GM19324 (cell line): Measurements from ENCODE around the gene THRB.

Experiments used
- ATAC-seq: cut with Tn5 transposase; IDR thresholded peaks from one replicate; pipeline ENCODE4 v1.9.1; 2021; ENCODE audit warnings: mild to moderate bottlenecking, moderate library complexity; ENCODE audit not compliant: unreplicated experiment, low FRiP score

Gene THRB

DNA sequence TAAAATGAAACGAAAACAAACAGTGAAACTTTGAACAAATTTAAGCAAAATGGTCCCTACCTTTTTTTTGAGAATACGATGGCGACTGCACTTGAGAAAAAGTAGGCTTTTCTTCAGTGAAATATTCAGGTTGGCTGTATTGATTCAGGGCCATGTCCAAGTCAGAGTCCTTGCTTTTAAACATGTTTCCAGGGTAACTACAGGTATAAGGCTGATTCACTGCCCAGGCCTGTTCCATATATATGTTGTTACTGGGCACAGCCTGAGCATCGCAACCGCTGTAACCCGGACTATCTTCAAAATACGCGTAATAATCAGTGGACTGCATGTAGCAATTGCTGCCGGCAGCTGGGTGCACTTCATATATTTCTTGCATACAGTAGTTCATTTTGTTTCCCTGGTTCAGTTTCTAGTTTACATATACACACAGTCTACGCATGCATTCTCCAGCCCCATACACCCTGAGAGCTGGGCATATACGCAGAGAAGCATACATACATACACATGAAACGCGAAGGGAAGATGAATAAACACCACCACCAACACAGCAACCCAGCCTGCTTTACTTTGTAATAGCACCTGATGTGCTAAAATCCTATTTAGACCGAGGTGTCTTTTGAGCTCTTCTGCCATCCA is 329.6 kb downstream of the THRB start:
- no peak for ATAC-seq

DNA sequence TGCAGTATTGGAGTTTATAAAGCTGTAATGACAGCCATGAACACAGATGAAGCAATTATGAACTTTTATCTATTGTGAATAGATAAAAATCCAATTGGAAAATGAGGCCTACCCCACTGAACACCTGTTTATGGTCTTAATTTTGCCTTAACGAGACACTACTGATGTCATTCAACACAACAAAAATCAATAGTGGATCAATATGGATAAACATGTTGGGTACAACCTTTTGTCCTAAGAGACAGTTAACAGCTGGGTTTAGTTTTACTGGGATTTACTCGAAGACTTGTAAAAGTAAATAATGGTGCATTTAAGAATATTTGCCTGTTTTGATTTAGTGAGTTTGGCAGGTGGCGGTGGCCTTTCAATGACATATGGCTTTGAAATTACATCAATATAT is 331.7 kb downstream of the THRB start:
- ATAC-seq, result no peak

DNA sequence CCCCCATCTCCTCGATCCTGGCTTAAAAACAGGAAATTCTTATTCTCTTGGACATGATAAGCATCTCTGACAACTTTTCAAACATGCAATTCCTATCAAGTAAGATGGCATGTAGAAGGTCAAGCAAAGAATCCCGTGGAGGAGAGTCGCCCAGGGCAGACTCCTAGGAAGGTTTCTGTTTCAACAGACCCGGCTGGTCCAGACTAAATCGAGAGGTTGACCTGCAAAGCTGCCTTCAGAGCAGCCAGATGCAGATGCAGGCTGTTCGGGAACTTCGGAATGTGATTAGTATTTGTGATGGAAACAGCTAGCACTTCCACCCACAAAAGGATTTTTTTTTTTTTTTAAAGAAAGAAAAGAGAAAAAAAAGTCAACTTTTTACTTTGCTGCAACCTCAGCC is 332.8 kb downstream of the THRB start:
- no peak for ATAC-seq

DNA sequence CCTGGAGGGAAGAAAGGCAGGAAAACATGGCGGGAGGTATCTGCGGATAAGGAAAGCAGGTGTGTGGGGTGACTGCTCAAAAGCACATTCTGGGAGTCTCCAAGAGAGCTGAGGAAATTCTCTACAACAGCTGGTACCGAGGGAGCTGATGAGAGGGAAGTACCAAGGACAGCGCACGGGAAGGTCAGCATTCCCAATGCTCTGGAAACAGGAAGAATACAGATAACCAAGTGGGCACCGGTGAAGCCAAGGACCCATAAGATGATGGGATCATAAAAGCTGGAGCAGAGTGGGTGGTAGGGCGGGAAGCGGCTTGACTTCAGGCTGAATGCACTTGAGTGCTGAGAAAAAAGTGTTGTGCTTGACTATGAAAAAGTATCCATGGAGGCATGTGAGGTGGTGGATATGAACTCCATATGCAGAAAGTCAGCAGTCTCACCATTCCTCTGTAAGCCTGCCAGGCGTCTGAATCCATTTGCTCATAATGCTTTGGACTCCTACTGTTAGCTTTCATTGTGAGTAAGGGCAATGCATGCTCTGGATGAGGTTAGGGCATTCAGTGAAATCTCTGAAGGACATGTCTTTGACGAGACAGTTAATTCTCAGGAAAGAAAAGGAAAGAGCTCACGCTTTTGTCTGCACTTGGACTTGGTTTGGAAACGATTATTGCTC is 334.1 kb downstream of the THRB start:
- ATAC-seq, result no peak

DNA sequence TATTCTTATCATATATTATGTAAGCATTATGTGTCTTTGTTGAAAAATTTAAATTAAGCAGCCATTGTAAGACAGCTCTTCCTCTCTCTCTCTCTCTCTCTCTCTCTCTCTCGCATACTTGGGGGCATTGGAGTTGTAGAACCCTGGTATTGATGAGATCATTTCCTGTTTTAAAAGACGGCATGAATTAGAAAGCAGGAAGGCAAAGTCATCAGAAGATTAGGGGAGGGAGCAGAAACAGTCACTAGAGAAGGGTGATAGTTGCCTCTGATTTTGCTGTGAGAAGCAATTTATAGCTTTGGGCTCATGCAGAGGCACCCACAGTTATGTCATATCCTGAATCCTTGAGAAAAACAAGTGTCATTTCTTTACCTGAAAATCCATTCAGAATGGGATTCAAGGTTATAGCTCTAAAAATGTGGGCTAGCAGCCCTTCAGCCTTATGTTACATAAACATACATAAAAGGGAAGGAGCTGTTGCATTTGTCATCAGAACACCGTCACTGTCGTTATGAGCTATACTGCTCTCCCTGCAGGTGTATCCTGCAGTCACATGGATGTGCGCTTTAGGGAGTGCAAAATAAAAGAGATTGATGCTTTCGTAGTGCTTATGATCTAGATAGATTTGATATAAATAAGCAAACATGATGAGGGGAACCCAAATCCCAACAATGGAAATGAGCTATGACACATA is 335.7 kb downstream of the THRB start:
- no peak for ATAC-seq

DNA sequence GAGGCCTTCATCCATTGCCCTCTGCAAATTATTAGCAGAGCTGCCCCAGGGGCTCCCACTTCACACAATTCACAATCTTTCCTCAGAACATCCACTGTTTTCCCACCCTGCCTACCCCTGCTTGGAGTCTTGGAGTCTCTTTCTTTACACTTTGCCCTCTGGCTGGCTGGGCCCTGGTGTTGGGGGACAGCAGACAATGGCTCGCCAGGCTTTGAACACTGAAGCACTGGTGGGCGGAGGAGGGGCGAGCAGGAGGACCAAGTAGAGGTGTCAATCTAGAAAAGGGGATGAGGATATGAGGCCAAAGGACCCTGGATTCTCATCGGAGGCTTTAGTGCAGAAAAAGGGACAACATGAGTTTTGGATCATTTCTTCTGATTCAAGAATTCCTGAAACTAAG is 337.5 kb downstream of the THRB start:
- no peak for ATAC-seq

DNA sequence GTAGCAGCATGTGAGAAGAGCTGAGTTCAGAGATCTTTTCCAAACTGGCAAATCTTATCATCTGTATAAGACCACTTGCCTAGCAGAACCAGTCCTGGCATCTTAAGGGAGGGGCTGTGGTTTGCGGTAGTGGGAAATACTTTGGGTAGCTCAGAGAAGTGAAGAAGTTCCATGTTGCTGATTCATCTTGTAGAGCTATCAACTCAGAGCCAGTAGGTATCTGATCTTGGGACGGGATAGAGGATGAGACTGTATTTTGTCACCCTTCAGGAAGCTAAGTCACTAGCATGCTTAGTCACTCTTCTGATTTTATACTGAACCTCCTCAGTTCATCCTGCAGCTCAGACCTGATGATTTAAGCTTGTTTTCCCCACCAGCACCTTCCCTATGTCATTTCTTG is 338.2 kb downstream of the THRB start:
- ATAC-seq, result no peak

DNA sequence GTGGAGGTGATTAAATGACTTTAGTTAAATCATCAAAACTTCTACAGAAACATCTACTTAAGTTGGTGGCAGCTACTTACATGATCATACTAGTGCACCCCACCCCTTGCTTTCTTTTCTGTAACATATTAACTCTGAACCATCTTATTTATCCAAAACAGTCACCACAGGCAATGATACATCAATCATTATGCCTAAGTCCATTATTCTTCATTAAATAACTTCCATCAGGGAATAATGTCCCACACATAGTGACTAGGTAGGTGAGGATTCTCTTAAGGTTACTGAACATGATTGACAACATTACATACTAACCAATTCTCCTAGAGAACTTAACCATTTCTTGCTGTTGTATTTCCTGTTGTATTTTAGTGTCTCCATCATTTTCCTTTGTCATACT is 339.4 kb downstream of the THRB start:
- ATAC-seq, result no peak

DNA sequence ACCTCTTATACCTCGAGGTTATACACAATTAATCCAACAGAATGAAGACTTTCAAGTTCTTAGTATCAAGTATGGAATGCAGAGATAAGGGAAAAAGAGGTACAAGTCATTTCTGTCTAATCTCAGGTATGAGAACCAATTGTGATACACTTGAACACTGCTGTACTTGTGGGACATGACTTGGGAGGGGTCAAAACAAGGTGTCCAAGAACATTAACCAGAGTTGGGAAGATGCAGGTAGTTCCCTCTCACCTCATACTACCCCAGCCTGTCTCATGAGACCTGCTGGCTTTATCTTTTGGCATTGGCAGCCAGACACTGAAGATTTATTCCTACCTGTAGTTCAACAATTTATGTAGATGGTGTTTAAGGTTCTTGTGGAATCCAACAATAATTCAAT is 339.9 kb downstream of the THRB start:
- ATAC-seq, result no peak

DNA sequence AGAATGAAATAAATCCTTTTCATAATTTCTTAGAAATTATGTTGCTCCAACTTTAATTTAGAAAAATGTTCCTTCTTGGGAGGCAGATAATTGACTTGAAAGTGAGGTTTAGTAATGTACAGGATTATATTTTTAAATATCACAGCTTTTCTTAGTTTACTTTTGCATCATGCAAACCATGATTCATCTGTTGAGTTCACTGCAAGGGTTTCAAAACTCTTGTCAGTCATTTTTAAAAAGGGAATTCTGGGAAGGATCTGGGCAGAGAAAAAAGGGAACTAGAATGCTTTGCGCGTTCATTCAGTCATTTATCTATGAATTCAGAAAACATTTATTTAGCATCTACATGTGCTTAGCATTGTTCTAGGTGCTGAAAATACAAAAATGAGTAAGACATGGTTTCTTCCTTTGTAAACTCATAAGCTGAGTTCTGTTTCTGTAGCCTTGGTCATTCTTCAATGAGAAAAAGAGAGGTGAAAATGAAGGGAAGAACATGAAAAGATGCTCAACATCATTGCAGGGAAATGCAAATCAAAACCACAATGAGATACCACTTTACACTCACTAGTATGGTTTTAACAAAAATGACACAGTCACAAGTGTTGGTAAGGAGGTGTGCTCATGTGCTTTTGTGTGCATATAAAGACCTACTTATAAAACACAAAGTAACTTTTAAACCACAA is 340.5 kb downstream of the THRB start:
- peak; percentile 61 for ATAC-seq

DNA sequence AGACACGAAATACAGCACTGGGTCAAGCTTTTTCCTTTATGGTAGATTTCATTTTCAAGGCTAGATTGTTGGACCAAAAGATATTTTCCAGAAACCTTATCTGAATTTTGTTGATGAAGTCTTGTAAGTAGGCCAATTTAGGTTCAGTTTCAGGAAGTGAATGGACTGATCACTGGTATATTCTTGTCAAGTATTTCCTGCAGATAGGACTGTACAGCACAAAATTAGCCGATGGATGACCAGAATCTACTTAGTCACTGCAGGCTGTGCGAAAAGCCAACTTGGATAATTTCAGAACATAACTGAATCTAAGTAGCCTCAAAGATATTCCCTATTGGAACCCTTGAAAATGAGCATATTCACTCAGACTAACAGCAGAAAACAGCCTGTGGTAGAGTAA is 343.1 kb downstream of the THRB start:
- ATAC-seq, result no peak

DNA sequence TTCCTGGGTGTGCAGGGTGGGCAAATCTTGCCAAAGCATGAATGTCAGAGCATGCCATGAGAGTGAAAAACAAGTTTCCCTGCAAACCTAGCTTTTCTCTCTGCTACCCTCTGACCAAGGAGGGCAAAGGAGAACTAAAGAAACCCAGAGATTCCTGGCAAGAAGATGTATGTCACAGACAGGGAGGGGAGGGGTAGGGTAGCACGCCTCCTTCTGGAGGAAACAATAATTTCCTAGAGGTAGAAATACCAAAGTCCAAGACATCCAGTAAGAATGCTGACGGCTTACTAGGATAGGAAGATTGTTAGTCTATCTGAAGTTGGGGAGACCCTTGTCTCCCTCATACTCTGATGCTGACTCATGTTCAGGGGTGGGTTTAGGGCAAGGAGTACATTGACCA is 345.6 kb downstream of the THRB start:
- no peak for ATAC-seq

DNA sequence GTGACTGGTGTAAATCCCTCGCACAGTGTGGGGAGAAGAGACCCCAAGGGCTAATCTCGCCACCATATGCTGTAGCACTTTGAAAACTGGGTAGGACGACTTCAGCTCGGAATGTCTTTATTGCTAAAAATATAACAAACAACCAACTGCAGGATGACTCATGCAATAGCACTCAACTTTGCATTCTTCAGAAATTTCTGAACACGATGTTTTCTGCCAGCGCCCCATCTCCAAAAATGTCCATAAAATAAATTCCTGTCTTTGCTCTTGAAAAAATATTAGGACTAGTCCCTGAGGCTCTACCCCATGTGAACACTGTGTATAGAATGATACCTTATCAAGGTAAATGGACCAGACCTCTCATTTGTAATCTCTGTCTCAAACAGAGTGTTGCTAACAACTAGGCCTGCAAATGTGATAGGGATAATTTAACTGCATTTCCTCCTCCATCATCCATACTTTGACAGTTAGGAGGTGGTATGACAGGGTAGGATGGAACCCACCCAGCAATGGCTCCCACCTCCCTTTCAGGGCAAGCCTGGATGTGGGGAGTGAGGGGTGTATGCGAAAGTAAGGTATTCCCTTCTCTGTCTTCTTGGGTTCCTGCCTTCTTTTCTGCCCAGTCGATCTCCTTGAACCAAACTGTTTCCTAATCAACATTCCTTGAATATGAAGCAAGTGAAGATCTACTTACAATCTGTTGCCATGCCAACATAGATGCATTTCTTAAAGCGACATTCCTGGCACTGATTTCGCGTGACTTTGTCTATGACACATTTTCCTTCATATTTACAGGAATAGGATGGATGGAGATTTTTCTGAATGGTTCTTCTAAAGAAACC is 348.4 kb downstream of the THRB start:
- no peak for ATAC-seq

DNA sequence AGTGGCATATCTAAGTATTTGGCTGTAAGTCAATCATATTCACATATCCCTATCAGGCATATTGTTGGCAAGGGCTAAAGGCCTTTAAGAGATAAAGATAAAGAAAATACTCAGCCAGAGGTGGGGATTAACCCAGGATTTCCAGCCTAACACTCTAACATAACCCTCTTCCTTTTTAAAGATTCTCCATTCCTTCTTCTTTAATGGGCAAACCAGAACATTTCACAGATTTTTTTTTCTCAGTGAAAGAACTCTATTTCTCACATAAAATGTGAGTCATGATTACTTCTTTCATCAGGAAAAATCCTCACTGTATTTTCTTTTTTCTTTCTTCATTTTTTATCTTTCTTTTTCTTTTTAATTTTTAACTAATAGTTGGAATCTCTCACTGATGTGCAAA is 349.2 kb downstream of the THRB start:
- ATAC-seq, result no peak

DNA sequence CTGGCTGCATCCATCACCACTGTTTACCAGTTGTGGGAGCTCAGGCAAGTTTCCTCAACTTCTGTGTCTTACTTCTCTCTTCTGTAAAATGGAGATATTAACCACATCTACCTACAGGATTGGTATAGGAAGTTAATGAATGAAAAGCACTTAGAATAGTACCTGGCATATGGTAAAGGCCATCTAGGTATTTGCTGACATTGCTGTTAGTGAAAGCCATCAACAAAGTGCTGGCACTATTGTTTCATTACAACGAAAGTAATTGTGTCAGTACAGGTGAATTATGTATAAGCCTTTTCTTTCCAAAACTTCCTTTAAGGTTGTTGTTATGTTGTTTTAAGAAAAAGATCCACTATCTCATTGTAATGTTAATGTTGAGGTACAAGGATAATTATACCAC is 352.5 kb downstream of the THRB start:
- no peak for ATAC-seq

DNA sequence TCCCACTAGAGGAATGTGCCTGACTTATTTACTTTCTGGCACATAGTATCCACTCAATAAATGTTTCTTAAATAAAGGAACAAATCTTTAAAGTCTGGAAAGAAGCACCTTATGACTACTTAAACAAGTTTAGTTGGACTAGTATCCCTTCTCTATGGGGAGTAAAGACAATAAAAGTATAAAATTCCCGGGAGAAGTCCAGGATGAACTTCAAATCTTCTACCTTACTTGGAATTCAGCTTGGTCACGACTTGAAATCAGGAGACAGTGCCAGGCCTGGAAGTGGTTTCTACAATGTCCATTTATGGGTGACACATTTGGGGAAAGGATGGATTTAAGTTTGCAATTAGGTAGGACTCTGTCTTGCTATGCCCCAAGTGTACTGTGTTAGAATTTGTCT is 353.1 kb downstream of the THRB start:
- ATAC-seq, result no peak

DNA sequence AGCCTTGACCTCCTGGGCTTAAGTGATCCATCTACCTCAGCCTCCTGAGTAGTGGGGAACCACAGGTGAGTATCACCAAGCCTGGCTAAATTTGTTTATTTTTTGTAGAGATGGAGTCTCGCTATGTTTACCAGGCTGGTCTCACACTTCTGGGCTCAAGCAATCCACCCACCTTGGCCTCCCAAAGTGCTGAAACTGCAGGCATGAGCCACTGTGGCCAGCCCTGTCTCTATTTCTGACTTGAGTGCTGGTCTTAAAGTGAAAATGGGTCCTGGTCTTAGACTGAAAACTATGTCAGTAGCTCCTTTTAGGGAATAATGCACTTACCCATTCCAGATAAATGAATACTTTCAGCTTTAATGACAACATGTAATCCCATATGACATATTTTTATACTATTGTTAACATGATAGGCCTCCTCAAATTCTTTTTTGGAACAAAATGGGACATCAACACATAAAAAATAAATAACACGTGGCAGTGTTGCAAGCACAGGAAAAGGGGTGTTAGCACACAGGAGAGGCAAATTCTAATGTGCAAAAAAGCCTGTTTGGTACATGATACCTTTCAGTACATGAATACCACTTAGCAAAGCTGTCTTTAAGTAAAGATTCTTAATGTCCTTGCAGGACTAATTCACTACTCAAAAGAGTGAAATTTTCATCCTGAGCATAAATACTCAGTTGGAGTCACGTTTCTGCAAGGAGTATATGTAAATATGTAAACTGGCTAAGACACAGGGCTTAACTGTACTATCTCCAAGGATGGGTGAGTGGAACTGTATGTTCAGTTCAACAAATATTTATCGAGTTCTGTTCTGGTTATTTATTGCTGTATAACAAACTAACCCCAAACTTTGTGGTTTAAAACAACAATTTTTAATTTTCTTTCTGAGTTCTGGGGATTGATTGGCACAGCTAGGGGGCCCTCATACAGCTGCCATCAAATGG is 354.9 kb downstream of the THRB start:
- ATAC-seq, result no peak

DNA sequence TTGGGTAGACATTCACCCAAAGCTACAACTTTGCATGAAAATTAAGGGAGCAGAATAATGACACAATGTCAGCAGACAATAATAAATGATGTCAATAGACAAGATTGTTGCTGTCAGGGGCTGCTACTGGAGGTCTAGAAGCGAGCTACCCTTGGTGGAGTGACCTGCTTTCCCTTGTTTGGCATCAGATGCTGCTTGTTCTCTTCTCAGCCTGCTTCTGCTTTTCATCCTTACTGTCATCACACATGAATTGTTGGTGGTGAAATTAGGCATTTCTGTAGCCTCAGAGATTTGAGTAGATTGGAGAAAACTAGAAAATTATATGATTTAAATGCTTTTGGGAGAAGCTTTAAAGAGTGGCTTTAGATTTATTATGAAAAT is 355.8 kb downstream of the THRB start:
- no peak for ATAC-seq
